ENCODE data around the gene CCR5. TPM values are rescaled to one million over a fixed set of nuclear protein-coding genes. Genes with fewer than 3 reads are reported as not detected.
"Not testable (repeated sequence)": the region's sequence is repeated elsewhere in the genome, so short reads cannot be mapped to it uniquely, and the experiment has no call there.

The CCR5 gene
- total RNA-seq = 1 to 10 TPM; 1.4 to 2.2 TPM
- long read RNA-seq, partial matches to known transcripts = 0 of 2 reads
- long read RNA-seq, other reads (novel, unspliced or antisense) = 0 of 2 reads

GRCh38 chr3:46370839-46371518 is at the start of gene CCR5:
Gene CCR5 (plus strand): TSS chr3:46370946. CDS start chr3:46372903, 1,957 bp downstream.
- intact Hi-C loops (cut with DNase I) = loop anchor here in 1 of 2 donors (10.0 kb wide), 1 partner anchor 96 kb away; no protein-coding TSS in a partner anchor
- no peak for ATAC-seq
- no peak for DNase-seq

GRCh38 chr3:46321461-46322104 is 49.2 kb upstream of the CCR5 start:
- DNase-seq = no peak
- intact Hi-C loops (cut with DNase I) = no loop called here
- ATAC-seq = no peak

GRCh38 chr3:46324036-46324435 is 46.7 kb upstream of the CCR5 start:
- no peak for ATAC-seq
- DNase-seq = no peak
- intact Hi-C loops (cut with DNase I) = no loop called here

- DNase-seq (no peak), ATAC-seq (peak; percentile 38 to 53)
- intact Hi-C loops (cut with DNase I) = no loop called here
Observed at GRCh38 chr3:46325645-46326300, 45.0 kb upstream of the CCR5 start.

- intact Hi-C loops (cut with DNase I); ATAC-seq; DNase-seq: not testable (repeated sequence)
Observed at GRCh38 chr3:46330676-46331075, 40.1 kb upstream of the CCR5 start.

GRCh38 chr3:46334741-46335478 is 35.8 kb upstream of the CCR5 start:
- DNase-seq (no peak), ATAC-seq (peak in 1 of 2 donors; percentile 84)
- intact Hi-C loops (cut with DNase I) = no loop called here

- DNase-seq (no peak), ATAC-seq (no peak)
- intact Hi-C loops (cut with DNase I) = no loop called here
Observed at GRCh38 chr3:46335541-46335940, 35.2 kb upstream of the CCR5 start.

GRCh38 chr3:46337911-46338310 is 32.8 kb upstream of the CCR5 start:
- ATAC-seq = no peak
- intact Hi-C loops (cut with DNase I) = no loop called here
- no peak for DNase-seq

GRCh38 chr3:46338840-46339239 is 31.9 kb upstream of the CCR5 start:
- intact Hi-C loops (cut with DNase I) = no loop called here
- no peak for DNase-seq
- ATAC-seq = no peak

GRCh38 chr3:46344476-46344875 is 26.3 kb upstream of the CCR5 start:
- intact Hi-C loops (cut with DNase I) = no loop called here
- no peak for ATAC-seq

GRCh38 chr3:46348823-46349482 is 21.8 kb upstream of the CCR5 start:
- DNase-seq = no peak
- intact Hi-C loops (cut with DNase I) = no loop called here
- ATAC-seq = no peak

More at GRCh38 chr3:46344476-46344875, 26.3 kb upstream of the CCR5 start:
- no peak for DNase-seq

GRCh38 chr3:46349484-46350261 is 21.1 kb upstream of the CCR5 start:
- intact Hi-C loops (cut with DNase I) = no loop called here
- DNase-seq = no peak
- ATAC-seq = no peak

GRCh38 chr3:46350262-46350565 is 20.5 kb upstream of the CCR5 start:
- no peak for ATAC-seq
- no peak for DNase-seq
- intact Hi-C loops (cut with DNase I) = no loop called here

- DNase-seq = peak; percentile 29
- intact Hi-C loops (cut with DNase I) = no loop called here
- ATAC-seq = peak in 1 of 2 donors; percentile 52
Observed at GRCh38 chr3:46351646-46352045, 19.1 kb upstream of the CCR5 start.

- intact Hi-C loops (cut with DNase I) = no loop called here
- DNase-seq (no peak), ATAC-seq (no peak)
Observed at GRCh38 chr3:46353090-46353489, 17.7 kb upstream of the CCR5 start.

GRCh38 chr3:46353647-46354410 is 16.9 kb upstream of the CCR5 start, which contains the start of gene CCR2:
Gene CCR2 (plus strand): TSS chr3:46354111. CDS start chr3:46357528, 3,417 bp downstream.
- no peak for DNase-seq
- intact Hi-C loops (cut with DNase I) = no loop called here
- ATAC-seq = peak in 1 of 2 donors; percentile 52

GRCh38 chr3:46354478-46354877 is 16.3 kb upstream of the CCR5 start:
- DNase-seq (no peak), ATAC-seq (no peak)
- intact Hi-C loops (cut with DNase I) = no loop called here

GRCh38 chr3:46354984-46355383 is 15.8 kb upstream of the CCR5 start:
- ATAC-seq (no peak), DNase-seq (no peak)
- intact Hi-C loops (cut with DNase I) = no loop called here
